ENCODE results near the gene SFXN5.

Gene SFXN5

DNA sequence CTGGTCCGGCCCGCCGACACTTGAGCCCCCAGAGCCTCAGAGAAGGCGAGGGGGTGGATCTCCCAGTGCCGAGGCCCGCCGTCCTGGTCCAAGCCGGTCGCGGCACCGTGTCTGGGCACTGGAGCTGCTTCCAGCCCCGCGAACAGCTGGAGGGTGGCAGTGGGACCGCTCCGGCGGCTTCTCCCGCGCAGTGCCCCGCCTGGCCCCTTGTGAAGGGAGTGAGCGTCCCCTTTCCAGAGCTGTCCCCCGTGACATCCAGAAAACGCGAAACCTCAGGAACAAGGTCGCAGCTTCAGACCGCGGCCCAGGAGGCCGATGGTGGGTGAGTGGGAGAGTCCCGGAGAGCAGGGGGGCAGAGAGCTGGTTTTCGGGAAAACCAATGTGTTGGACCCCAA lies 154.8 kb downstream of the SFXN5 start:
- H3K4me3 ChIP-seq (ENCODE audit: low read depth, low read length), result no peak overlapping the region
- DNase-seq (ENCODE audit: low read depth, low spot score), result no peak

DNA sequence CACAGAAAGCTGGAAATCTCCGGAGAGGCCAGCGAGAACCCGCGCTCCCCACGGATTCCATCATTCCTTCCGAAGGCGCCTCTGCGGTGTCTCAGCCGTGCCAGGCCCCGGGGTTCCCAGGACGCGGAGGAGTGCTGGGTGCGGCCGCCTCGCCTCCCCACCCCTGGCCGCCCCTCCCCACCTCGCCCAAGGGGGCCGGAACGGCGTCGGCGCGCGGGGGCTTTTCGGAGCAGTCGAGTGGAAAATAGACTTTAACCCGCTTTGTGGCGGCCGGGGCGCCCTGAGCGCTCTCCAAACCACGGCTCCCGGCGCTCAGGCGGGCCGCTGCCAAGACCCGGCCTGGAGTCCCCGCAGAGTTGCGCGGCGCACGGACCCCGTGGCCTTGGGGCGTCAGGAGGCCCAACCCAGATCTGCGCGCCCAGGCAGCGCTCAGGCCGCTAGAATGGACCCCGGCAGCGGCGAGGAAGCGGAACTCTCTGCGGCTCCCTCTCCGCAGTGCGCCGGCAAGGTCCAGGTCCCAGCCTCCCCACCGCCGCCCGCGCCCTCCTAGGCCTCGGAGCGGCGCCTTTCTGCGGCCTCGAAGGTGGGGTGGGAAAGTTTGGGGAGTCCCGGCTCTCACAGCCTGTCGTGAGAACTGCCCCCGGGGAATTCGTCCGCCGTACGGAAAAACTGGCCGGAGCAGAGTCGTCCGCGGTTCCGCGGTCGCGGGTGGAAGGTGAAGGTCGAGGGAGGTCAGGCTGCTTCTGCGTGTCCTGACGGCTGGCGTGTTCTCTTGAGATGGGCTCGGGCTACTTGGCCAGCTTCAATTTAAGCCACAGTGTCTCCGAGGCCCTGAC lies 155.4 kb downstream of the SFXN5 start:
- ChIA-PET POLR2A (no interaction called here), CTCF (interaction anchor here (1.0 to 6.1 kb wide), 4 partner anchors 10 to 58 kb away, joined by 3 to 48 read pairs (median 4); no protein-coding TSS in a partner anchor)
- no peak overlapping the region for H3K4me3 ChIP-seq (ENCODE audit: low read depth, low read length)
- no peak for DNase-seq (ENCODE audit: low read depth, low spot score)
- TF ChIP-seq, protein P1, sequence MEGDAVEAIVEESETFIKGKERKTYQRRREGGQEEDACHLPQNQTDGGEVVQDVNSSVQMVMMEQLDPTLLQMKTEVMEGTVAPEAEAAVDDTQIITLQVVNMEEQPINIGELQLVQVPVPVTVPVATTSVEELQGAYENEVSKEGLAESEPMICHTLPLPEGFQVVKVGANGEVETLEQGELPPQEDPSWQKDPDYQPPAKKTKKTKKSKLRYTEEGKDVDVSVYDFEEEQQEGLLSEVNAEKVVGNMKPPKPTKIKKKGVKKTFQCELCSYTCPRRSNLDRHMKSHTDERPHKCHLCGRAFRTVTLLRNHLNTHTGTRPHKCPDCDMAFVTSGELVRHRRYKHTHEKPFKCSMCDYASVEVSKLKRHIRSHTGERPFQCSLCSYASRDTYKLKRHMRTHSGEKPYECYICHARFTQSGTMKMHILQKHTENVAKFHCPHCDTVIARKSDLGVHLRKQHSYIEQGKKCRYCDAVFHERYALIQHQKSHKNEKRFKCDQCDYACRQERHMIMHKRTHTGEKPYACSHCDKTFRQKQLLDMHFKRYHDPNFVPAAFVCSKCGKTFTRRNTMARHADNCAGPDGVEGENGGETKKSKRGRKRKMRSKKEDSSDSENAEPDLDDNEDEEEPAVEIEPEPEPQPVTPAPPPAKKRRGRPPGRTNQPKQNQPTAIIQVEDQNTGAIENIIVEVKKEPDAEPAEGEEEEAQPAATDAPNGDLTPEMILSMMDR (IDR thresholded peaks at IDR 0.05; ENCODE audit: insufficient read depth, low read length, missing control alignments), result no peak

More for the DNA sequence above, 154.8 kb downstream of the SFXN5 start:
- POLR2A ChIA-PET, result no interaction called here
- CTCF ChIA-PET, result interaction anchor here (1.0 to 6.1 kb wide), 4 partner anchors 23 to 240 kb away, joined by 3 to 48 read pairs (median 6); no protein-coding TSS in a partner anchor
- TF ChIP-seq, protein P1 (IDR thresholded peaks at IDR 0.05; ENCODE audit: insufficient read depth, low read length, missing control alignments), result no peak

DNA sequence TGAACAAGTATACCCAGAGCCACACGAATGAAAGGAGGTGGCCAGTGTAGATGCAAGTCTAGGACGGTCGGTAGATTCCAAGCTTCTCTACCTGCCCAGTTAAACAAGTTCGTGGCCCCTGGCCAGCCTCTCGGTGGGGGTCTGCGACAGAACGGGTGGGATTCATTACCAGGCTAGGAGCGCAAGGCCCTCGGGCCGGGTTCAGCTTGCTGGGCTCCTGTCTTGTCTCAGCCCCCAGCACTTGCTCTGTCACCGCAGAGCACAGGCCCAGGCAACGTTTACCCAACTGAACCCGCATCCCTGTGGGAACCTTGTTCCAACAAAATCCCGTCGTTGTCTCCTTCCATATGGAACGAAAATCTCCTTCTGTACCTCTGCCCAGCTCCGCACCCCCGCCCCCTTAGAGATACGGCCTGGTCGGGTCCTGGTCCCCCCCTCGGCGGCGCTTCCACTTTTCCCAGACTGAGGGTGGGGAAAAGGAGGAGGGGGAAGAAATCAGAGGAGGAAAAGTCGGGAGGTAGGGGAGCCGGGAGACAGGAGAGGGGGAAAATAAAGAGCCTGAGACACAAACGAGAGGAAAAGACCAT lies 156.1 kb downstream of the SFXN5 start:
- CTCF ChIA-PET, result interaction anchor here (0.7 to 6.1 kb wide), 6 partner anchors 9 to 78 kb away, joined by 3 to 48 read pairs (median 4); no protein-coding TSS in a partner anchor
- H3K4me3 ChIP-seq (ENCODE audit: low read depth, low read length), result no peak overlapping the region
- POLR2A ChIA-PET, result no interaction called here
- no peak for DNase-seq (ENCODE audit: low read depth, low spot score)
- TF ChIP-seq, protein P1 (IDR thresholded peaks at IDR 0.05; ENCODE audit: insufficient read depth, low read length, missing control alignments), result no peak

DNA sequence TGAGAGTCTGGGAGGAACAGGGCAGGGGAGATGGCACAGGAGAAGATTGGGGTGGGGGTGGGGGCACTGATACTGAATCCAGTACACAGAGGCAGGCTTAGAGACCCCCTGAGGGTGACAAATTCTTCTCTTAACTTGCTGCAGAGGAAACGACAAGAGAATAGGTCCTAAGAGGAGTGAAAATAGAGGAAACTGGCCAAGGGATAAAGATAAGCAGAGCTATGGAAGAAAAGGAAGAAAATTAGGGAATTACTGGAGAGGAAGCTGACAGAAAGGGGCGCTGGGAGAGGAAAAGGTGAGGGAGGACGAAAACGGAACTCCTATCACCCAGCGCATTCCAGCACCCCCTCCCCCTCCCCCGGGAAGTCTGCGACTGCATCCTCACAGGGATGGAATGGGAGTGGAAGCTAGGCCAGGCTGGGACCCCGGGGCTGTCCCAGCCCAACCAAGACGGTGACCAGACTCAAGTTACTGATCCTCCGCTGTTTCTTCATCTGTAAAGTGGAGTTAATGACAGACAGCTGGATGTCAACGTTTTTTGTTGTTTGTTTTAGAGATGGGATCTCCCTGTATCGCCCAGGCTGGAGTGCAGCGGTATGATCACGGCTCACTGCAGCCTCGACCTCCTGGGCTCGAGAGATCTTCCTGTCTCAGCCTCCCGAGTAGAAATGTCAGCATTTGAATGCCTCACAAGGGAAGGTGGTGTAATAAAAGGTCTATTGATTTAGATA lies 156.8 kb downstream of the SFXN5 start:
- POLR2A ChIA-PET, result no interaction called here
- H3K4me3 ChIP-seq (ENCODE audit: low read depth, low read length), result no peak overlapping the region
- TF ChIP-seq, protein P1 (IDR thresholded peaks at IDR 0.05; ENCODE audit: insufficient read depth, low read length, missing control alignments), result no peak
- CTCF ChIA-PET, result interaction anchor here (0.6 to 6.1 kb wide), 9 partner anchors 8 to 79 kb away, joined by 3 to 48 read pairs (median 3); partner anchors contain the start of gene SPR
- DNase-seq (ENCODE audit: low read depth, low spot score), result no peak

DNA sequence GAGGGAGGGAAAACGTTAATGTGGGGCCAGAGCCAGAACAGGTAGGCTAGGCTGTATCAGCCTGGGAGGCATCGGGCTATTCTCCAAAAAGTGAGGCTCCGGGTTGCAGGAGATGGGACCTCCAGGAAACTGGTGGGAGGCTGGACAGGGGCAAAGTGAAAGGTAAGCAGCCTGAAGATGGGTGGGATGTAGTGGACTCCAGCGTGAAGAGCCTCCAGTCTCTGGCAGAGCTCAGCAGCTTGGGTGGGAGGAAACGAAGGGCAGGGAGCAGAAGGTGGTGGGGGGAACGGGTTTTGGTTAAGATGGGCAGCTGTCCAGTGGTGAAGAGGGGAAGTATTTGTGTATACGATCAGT lies 157.3 kb downstream of the SFXN5 start:
- ChIA-PET CTCF (interaction anchor here (0.6 to 6.1 kb wide), 6 partner anchors 12 to 59 kb away, joined by 3 to 48 read pairs (median 4); partner anchors contain the start of gene SPR), POLR2A (no interaction called here)
- H3K4me3 ChIP-seq (ENCODE audit: low read depth, low read length), result no peak overlapping the region
- DNase-seq (ENCODE audit: low read depth, low spot score), result no peak
- TF ChIP-seq, protein P1 (IDR thresholded peaks at IDR 0.05; ENCODE audit: insufficient read depth, low read length, missing control alignments), result no peak

All from AG04449 (cell line).